ENCODE measurements around the gene MPZL2. TPM values are rescaled to one million over a fixed set of nuclear protein-coding genes. Genes with fewer than 3 reads are reported as not detected.
A peak's percentile ranks its signal among the peaks of the same experiment; 100 is the strongest.

MPZL2 gene
- total and polyA plus RNA-seq, 5 donors from 2014 or later = 0.37 to 1.0 TPM; not detected in 3

GRCh38 chr11:118206391-118207031 is 57.6 kb downstream of the MPZL2 start:
- Mint-ChIP-seq H3K4me3 (peak overlapping the region in 3 of 4 donors; percentile 5 to 78 (median 65)), H3K36me3 (peaks cover 31% of the 10 kb centered on the region), H3K27me3 (no peaks in the 10 kb centered on the region), H3K9me3 (peaks cover 0 to 2% (median 0%) of the 10 kb centered on the region in 7 donors), H3K27ac (peak overlapping the region; percentile 68 to 94 (median 89)), H3K4me1 (peaks cover 19 to 38% (median 28%) of the 10 kb centered on the region in 4 donors)
- peak overlapping the region; percentile 52 for H3K4me3 ChIP-seq (ENCODE audit: low read depth, low read length)
- peak overlapping the region; percentile 59 for H3K27ac ChIP-seq (ENCODE audit: insufficient read depth, low read length, poor library complexity, severe bottlenecking)
- H3K9me3 ChIP-seq (ENCODE audit: control insufficient read depth in 2 of 2, low read length in 2 of 2) = no peaks in the 10 kb centered on the region
- H3K4me1 ChIP-seq (ENCODE audit: control insufficient read depth, insufficient read depth, low read length, poor library complexity, severe bottlenecking) = peaks cover 46% of the 10 kb centered on the region
- peaks cover 67% of the 10 kb centered on the region for H3K36me3 ChIP-seq (ENCODE audit: control insufficient read depth, insufficient read depth, low read length)
- peak in 1 of 2 donors; percentile 39 for ATAC-seq (ENCODE audit: low read depth in 2 of 2)
- DNase-seq = no peak
- no peaks in the 10 kb centered on the region for H3K27me3 ChIP-seq (ENCODE audit: control insufficient read depth, insufficient read depth, low read length)

- peaks cover 19 to 38% (median 26%) of the 10 kb centered on the region in 4 donors for H3K4me1 Mint-ChIP-seq
- Histone ChIP-seq H3K36me3 (ENCODE audit: control insufficient read depth, insufficient read depth, low read length) (peaks cover 67% of the 10 kb centered on the region), H3K27me3 (ENCODE audit: control insufficient read depth, insufficient read depth, low read length) (no peaks in the 10 kb centered on the region), H3K4me1 (ENCODE audit: control insufficient read depth, insufficient read depth, low read length, poor library complexity, severe bottlenecking) (peaks cover 46% of the 10 kb centered on the region), H3K9me3 (ENCODE audit: control insufficient read depth in 2 of 2, low read length in 2 of 2) (no peaks in the 10 kb centered on the region), H3K27ac (ENCODE audit: insufficient read depth, low read length, poor library complexity, severe bottlenecking) (no peak overlapping the region), H3K4me3 (ENCODE audit: low read depth, low read length) (peak overlapping the region; percentile 52)
- H3K27me3 Mint-ChIP-seq = no peaks in the 10 kb centered on the region
- ATAC-seq (ENCODE audit: low read depth in 2 of 2) = no peak
- DNase-seq = no peak
- peaks cover 0 to 2% (median 0%) of the 10 kb centered on the region in 7 donors for H3K9me3 Mint-ChIP-seq
- peaks cover 27% of the 10 kb centered on the region for H3K36me3 Mint-ChIP-seq
- peak overlapping the region in 3 of 4 donors; percentile 5 to 78 (median 65) for H3K4me3 Mint-ChIP-seq
- H3K27ac Mint-ChIP-seq = peak overlapping the region; percentile 68 to 94 (median 89)
Observed at GRCh38 chr11:118205606-118206378, 58.3 kb downstream of the MPZL2 start.

Other genes with a start within 250 kb of the MPZL2 start
- gene TMPRSS4, start 187.2 kb downstream of the MPZL2 start, total RNA-seq = not detected
- not detected for gene TMPRSS4, start 187.2 kb downstream of the MPZL2 start, polyA plus RNA-seq
- gene SMIM35, start 177.3 kb downstream of the MPZL2 start, total RNA-seq = 1.2 TPM
- gene SMIM35, start 177.3 kb downstream of the MPZL2 start, polyA plus RNA-seq = 1 to 10 TPM in 2 of 4 donors, under 1 TPM in 2; 0.90 to 1.9 (median 1.3) TPM
- gene SCN4B, start 111.5 kb downstream of the MPZL2 start, total RNA-seq = not detected
- gene SCN4B, start 111.5 kb downstream of the MPZL2 start, polyA plus RNA-seq = not detected
- gene SCN2B, start 87.7 kb downstream of the MPZL2 start, total RNA-seq = not detected
- gene SCN2B, start 87.7 kb downstream of the MPZL2 start, polyA plus RNA-seq = not detected
- 71.5 TPM for gene JAML, start 39.3 kb downstream of the MPZL2 start, total RNA-seq
- 100 to 1,000 TPM; 169 to 200 (median 174) TPM for gene JAML, start 39.3 kb downstream of the MPZL2 start, polyA plus RNA-seq
- 16.1 TPM for gene MPZL3, start 11.9 kb downstream of the MPZL2 start, total RNA-seq
- gene MPZL3, start 11.9 kb downstream of the MPZL2 start, polyA plus RNA-seq = 10 to 100 TPM in 1 of 4 donors, 1 to 10 TPM in 3; 4.5 to 12.2 (median 6.3) TPM
- 585 TPM for gene CD3E, start 40.4 kb upstream of the MPZL2 start, total RNA-seq
- gene CD3E, start 40.4 kb upstream of the MPZL2 start, polyA plus RNA-seq = 100 to 1,000 TPM; 704 to 823 (median 778) TPM
- gene CD3D, start 78.4 kb upstream of the MPZL2 start, total RNA-seq = 476 TPM
- 1,000 to 10,000 TPM; 1,148 to 1,577 (median 1,304) TPM for gene CD3D, start 78.4 kb upstream of the MPZL2 start, polyA plus RNA-seq
- gene CD3G, start 80.0 kb upstream of the MPZL2 start, total RNA-seq = 196 TPM
- 100 to 1,000 TPM; 393 to 477 (median 433) TPM for gene CD3G, start 80.0 kb upstream of the MPZL2 start, polyA plus RNA-seq
- 49.1 TPM for gene UBE4A, start 95.3 kb upstream of the MPZL2 start, total RNA-seq
- gene UBE4A, start 95.3 kb upstream of the MPZL2 start, polyA plus RNA-seq = 10 to 100 TPM; 23.5 to 29.2 (median 25.4) TPM
- gene ATP5MG, start 137.3 kb upstream of the MPZL2 start, total RNA-seq = 154 TPM
- 100 to 1,000 TPM; 578 to 706 (median 677) TPM for gene ATP5MG, start 137.3 kb upstream of the MPZL2 start, polyA plus RNA-seq
- 179 TPM for gene KMT2A, start 172.2 kb upstream of the MPZL2 start, total RNA-seq
- gene KMT2A, start 172.2 kb upstream of the MPZL2 start, polyA plus RNA-seq = 10 to 100 TPM; 12.1 to 19.5 (median 18.2) TPM